GM10847 (cell line): ENCODE results near the gene SMAD5.

Experiments used
- POLR2A ChIP-seq: IDR thresholded peaks from 2 replicates; pipeline ENCODE4 v1.6.1; 2011; ENCODE audit not compliant: insufficient read length; ENCODE audit errors: extremely low read depth

The SMAD5 gene

DNA sequence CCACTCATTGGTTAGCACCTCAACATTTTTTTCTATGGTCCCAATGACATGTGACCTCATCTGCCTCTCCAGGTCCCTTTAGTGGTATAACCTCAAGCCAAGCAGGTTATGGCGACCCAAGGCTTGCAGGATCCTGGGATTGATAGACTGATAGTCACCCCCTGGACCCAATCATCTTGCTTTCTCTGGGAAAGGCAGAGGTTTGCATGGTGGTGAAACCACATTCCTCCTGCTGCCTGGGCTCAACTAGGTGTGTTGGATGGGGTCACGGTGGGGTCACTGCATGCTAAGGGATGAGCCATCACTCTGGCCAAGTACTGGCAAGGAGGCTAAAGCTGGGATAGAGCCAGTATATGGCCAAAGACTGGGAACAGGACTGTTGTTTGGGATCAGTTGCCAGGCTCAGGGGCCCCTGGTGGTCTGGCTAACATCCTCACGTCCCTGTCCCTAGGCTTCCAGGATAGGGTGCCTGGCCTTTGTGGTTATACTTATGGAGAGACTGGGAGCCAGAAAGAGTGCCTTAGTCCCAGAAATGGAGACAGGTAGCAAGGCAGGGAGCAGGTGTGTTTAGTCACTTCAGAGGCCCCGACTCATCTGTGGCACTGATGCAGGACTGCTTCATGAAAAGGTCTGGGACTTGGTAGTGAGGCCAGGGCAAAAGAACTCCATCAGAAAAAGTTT is 65.0 kb downstream of the SMAD5 start:
- TF ChIP-seq POLR2A: no peak

- no peak for TF ChIP-seq POLR2A
Observed at GRCh38 chr5:136198453-136198852, 65.8 kb downstream of the SMAD5 start.

DNA sequence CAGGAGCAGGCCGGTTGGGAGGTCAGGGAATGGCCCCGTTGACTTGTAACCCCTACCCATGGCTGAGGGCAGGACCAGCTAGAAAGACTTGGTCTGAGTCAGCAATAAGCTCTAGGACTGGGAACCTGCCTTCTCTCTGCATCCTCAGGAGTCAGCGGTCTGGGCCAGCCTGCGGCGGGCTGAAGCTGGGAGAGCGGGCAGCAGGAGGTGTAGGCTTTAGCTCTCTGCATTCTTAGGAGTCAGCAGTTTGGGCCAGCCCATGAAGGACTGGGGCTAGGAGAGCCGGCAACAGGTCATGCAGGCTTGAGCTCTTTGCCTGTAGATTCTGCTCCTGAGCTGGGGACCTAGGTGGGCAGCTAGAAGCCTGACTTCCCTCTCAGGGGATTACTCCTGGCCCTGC is 66.8 kb downstream of the SMAD5 start:
- TF ChIP-seq POLR2A: no peak

- TF ChIP-seq POLR2A: no peak
Observed at GRCh38 chr5:136200130-136200529, 67.5 kb downstream of the SMAD5 start.

DNA sequence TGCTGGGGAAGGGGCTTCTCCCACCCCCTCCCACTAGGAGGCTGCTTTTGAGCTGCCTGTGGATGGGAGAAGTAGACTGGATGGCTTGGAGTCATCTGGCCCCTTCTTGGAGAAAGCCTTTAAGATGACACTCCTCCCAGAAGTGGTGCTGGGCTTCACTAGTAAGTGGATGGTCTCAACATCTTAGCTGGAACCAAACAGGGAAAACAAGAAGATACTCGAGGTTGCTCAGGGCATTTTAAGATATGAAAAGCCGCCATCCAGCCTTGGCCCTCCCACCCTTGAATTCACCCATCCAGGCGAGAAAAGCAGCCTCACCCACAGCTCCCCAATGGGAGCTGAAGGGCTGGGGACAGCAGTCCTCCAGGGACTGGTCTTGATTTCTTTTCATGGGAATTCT is 68.1 kb downstream of the SMAD5 start:
- TF ChIP-seq POLR2A: no peak

- no peak for TF ChIP-seq POLR2A
Observed at GRCh38 chr5:136201870-136202269, 69.2 kb downstream of the SMAD5 start.

DNA sequence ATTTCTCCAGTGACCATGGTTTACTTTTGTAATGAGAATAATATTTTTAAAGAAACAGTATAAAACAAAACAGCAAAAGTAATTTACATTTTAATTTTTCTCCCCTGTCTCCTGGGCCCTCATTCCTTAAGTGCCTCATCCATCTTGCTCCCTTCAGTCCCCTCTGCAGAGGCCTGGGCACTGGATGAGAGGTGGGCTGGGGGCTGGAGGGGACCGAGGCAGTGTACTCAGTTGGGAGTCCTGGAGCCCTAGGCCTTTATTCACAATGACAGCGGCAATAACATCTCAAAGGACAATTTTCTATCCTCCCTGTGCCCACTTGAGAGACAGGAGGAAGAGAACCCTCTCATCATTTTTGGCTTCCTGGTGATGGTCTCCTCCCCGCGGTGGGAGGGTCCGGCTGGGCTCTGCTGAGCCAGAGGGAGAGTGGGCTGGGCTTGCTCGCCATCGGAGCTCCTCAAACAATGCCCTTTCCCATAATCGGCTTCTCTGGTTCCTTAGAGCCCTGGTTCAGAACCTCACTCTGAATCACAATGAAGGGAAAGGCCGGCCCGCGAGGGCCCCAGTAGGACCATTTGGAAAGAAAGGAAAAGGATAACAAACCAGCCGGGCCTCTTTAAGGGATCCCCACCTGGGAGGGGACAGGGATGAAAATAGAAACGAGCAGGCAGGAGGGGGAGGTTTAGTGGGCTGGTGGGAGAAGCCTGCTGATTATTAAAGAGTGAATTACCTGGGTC is 70.0 kb downstream of the SMAD5 start:
- TF ChIP-seq POLR2A: no peak

- no peak for TF ChIP-seq POLR2A
Observed at GRCh38 chr5:136203303-136203922, 70.8 kb downstream of the SMAD5 start.

- TF ChIP-seq POLR2A: no peak
Observed at GRCh38 chr5:136205061-136205702, 72.5 kb downstream of the SMAD5 start.

DNA sequence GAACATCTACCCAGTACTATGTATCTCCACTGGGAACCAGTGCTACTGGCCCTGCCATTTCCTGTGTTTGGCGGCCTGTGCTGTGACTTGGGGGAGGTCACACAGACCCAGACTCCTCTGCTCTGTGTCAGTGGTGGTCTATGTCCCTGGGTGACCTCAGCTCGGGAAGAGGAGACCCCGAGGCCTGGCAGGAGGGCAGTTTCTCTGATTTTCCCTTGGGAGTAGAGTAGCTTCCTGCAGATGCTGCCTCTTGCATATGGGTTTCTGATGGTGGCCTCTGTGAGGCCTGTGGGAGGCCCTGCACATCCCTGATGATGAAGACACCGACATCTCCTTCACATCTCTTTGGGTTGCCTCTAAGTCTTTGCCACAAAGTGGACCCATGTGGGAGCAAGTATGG is 73.3 kb downstream of the SMAD5 start:
- no peak for TF ChIP-seq POLR2A

DNA sequence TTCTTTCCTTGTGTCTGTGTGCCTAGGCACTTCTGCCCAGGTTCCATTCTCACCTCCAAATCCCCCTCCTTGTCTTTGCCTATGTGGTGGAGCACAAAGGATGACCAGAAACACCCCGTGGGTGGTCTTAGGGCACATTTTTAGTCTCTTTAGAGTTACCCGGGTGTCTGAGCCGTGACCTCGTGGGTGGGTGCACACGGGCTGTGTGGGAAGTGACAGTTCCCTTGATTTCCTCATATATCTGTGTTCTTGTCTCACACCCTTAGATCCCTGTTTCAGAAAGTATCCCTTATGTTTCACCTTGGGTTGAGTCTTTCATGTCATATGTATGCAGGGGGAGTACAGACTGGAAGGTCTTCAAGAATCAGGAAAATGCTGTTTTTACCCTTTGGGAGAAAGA is 73.7 kb downstream of the SMAD5 start:
- no peak for TF ChIP-seq POLR2A

DNA sequence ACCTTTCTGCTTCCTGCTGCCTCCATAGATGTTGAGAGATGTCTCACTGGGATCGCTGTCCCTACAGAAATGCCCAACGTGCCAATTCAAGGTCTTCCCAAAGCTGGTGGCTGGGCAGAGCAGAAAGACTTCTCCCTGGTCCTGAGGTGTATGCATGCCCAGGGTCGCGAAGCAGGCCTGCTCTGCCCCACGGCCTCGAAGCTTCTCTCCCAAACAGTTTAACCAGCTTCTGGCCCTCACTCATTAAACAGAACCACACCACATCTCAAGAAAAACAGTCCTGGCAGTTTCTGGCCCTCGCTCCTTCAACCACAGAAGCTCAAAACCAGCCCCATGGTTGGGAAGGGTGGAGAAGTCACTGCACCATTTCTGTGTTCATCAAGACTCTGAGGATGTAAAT is 75.0 kb downstream of the SMAD5 start:
- TF ChIP-seq POLR2A: no peak

DNA sequence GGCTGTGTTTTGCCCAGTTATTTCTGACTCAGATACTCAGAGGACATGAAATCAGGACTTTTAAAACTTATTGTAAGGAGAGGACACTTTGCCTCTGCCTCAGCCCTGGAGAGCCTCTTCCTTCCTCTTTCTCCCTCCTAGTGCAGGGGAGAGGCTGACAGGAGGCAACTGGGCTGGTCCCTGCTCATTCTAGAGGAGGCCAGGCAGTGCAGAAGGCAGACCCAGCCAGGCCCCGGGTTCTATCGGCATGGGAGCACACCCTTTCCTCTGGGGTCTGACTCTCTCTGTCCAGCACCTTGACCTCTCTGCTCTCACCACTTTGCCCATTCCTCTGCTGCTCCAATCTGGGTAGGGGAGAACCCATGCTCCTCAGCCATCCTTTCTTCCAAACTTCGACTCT is 76.3 kb downstream of the SMAD5 start:
- no peak for TF ChIP-seq POLR2A

DNA sequence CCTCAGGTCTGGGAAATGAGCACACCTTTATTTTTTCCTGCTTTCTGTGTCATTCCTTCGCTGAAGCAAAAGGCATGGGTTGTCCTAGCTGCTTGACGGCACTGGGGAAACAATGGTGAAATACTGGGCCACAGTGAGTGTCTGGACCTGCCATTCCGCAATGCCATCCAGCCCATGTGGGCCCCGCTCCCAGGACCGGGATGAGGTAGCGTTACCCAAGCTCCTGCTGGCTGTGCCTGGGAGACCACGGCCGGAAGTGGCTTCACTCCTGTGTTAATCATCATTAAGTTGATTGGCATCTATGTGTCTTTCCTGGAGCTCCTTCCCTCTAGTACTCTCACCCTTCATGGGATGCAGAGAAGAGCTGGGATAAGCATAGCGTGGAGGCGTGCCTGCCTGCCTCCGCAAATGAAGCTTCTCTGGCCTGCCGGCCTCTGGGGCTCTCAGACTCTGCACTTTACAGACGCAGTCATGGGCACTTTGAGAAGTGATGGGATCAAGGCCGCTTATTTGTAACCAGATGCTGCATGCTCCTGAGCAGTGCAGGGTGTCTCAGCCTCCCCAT is 76.8 kb downstream of the SMAD5 start:
- TF ChIP-seq POLR2A: no peak

DNA sequence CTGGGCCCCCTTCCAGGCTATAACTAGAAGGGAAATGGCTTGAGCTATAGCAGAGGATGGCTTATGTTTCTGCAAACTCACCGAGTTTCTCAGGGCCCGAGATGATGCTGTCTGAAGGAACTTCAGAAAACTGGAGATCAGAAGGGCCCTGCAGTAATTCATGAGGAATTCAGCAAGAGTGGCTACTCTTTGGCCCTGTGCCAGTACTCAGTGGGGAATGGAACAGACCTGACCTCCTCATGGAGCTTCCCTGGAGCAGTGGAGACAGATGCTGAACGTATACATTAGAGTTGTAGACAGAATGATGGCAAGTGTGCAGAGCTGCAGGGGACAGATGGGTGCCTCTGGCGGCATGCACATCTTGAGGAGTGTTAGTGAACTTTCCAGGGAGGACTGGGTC is 77.6 kb downstream of the SMAD5 start:
- TF ChIP-seq POLR2A: no peak
